HG02852 (cell line): ENCODE data around the gene FXYD1.
"Not testable (repeated sequence)": the region's sequence is repeated elsewhere in the genome, so short reads cannot be mapped to it uniquely, and the experiment has no call there.

Source experiments
- ATAC-seq: cut with Tn5 transposase; IDR thresholded peaks from one replicate; pipeline ENCODE4 v1.9.1; 2021; ENCODE audit warnings: mild to moderate bottlenecking, moderate library complexity; ENCODE audit not compliant: unreplicated experiment

The FXYD1 gene

GRCh38 chr19:35141837-35142605 lies 3.4 kb downstream of the FXYD1 start:
- no peak for ATAC-seq

- no peak for ATAC-seq
These were observed 4.1 kb downstream of the FXYD1 start for GRCh38 chr19:35142606-35143230.

GRCh38 chr19:35143231-35143715 lies 4.6 kb downstream of the FXYD1 start, which contains the start of gene FXYD7:
TSS of gene FXYD7 (plus strand) at chr19:35143255. CDS start at chr19:35143334, 79 bp downstream.
- ATAC-seq: no peak

GRCh38 chr19:35143818-35144217 lies 5.2 kb downstream of the FXYD1 start:
- ATAC-seq: no peak

- ATAC-seq: no peak
These were observed 5.6 kb downstream of the FXYD1 start for GRCh38 chr19:35144259-35144599.

- ATAC-seq: no peak
These were observed 6.2 kb downstream of the FXYD1 start for GRCh38 chr19:35144600-35145436.

DNA sequence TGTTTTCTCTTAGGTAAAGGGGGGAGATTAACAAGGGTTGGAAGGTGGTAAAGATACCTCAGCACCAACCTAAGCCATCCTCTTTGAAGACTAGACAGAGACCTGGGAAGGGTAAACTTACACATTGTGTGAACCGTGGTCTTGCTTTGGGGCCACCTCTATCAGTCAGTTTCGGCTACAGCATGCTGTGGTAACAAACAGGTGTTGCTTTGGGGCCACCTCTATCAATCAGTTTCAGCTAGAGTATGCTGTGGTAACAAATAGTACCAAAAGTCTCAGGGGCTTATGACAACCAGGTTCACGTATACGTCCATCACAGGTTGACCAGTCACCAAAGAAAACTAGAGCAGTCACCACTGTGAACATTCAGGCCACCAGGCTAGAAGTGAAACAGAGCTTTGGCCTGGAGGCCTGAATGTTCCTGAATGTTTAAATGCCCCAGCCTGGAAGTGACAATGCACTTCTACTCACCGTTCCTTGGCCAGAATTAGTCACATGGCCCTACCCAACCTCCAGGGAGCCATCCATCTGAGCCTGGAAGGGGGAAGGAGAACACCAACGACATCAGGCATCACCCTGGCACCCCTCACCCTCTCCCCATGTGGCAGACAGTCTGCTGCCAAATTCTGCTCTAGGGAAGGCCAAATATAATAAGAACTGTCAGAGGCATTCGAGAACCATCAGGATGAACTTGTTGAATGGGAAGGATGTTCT lies 8.3 kb downstream of the FXYD1 start:
- no peak for ATAC-seq

- ATAC-seq: no peak
These were observed 10.8 kb downstream of the FXYD1 start for GRCh38 chr19:35149463-35149862.

DNA sequence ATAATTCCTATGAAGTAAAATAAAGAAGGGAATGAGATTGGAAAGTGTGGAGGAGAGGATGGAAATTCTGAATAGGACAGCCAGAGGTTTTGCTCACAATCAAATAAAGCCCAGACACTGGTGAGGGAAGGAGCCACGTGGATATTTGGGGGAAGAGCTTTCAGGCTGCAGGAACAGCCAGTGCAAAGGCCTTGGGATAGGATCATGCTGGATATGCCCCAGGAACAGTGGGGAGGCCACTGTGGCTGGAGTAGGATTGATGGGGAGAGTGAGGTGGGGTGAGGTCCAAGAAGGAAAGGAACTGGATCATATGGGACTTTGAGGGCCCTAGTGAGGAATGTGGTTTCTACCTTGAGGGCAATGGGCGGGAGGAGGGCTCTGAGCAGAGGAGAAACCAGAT lies 11.8 kb downstream of the FXYD1 start:
- ATAC-seq: no peak

DNA sequence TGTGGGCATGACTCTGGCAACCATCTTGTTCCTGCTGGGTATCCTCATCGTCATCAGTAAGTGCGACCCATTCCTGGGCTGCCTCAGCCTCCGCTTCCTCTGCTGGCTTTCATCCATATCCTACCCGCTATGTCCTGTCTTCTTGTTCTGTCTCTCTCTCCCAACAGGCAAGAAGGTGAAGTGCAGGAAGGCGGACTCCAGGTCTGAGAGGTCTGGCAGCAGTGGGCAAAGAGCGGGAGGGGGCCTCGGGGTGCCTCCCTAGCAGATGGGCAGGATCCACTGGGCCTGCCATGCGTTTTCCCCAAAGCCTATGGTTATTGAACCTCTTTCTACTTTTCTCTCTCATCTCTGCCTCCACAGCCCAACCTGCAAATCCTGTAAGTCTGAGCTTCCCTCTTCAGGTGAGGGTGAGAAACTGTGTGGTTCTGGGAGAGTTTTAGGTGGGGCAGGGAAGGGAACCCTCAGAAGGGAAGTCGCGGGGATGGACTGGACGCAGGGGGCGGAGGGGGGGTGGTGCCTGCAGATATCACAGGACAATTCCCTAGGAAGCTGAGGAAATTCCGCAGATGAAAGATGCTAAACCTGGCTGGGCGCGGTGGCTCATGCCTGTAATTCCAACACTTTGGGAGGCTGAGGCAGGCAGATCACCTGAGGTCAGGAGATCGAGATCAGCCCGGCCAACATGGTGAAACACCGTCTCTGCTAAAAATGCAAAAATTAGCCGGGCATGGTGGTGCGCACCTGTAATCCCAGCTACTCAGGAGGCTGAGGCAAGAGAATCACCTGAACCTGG lies 12.8 kb downstream of the FXYD1 start:
- no peak for ATAC-seq

- not testable (repeated sequence) for ATAC-seq
These were observed 14.5 kb downstream of the FXYD1 start for GRCh38 chr19:35153129-35153522.

GRCh38 chr19:35153701-35154524 lies 15.3 kb downstream of the FXYD1 start:
- no peak for ATAC-seq

GRCh38 chr19:35154525-35155406 lies 16.1 kb downstream of the FXYD1 start, which contains the start of gene FXYD5:
TSS of gene FXYD5 (plus strand) at chr19:35154735. CDS start at chr19:35155551, 816 bp downstream.
- ATAC-seq: peak; percentile 54

DNA sequence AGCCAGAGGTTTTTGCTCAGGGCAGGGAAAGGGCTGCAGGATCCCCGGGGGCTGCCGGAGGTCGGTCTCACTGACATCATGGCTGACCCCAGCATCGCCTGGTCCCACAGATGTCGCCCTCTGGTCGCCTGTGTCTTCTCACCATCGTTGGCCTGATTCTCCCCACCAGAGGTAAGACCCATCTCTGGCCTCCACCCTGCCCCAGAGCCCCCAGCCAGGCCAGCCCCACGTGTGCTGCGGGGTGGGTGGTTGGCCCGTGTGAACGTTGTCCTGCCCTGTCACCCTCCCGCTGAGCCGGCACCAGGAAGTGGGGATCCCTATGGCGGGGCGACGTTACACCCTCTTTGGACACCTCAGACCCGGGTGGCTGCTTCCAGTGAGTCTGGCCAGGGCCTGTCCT lies 16.8 kb downstream of the FXYD1 start:
- ATAC-seq: peak; percentile 17

DNA sequence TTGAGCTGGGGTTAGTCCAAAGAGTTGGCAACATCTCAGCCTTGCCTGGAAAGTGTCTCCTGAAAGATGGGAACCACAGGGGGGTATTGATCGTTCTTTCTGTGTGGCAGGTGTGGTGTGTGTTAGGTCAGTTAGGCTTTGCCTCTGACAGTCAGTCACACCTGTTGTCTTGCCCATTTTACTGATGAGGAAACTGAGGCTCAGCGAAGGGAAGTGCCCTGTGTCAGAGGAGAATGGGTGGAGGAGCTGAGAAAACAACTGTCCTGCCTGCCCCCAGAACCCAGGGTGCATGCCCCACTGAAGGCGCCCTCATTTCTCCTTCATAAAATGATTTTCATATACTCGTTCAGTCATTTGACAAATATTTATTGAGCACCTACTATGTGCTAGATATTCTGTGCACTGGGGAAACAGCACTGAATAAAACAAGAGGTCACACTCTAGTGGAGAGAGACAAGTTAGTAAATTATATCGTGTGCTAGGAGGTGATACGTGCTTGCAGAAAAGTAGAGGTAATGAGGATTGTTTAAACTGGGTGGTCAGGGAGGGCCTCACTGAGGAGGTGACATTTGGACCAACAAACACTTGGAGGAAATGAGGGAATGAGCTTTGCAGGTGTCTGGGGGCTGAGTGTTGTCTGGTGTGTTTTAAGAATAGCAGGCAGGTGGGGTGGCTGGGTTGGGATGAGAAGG lies 17.5 kb downstream of the FXYD1 start:
- ATAC-seq: no peak

- ATAC-seq: no peak
These were observed 18.0 kb downstream of the FXYD1 start for GRCh38 chr19:35156673-35157014.

DNA sequence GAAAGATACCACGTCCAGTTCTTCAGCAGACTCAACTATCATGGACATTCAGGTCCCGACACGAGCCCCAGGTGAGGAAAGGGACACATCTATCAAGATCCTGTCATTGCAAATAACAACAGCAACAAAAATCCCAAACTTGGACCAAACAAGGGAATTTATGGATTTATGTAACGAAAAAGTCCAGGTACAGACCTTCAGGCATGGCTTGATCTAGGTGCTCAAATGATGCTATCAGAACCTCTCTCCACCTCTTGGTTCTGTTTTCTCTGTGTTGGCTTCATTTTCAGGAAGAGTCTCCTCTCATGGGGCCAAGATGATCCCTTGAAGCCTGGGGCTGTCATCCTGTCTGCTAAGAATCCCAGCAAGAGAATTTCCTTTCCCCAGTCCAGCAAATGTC lies 18.8 kb downstream of the FXYD1 start:
- ATAC-seq: no peak

GRCh38 chr19:35159606-35160005 lies 21.0 kb downstream of the FXYD1 start:
- ATAC-seq: no peak
